Loucy (cell line): ENCODE results near the gene FIBIN.
"Not testable (repeated sequence)": the region's sequence is repeated elsewhere in the genome, so short reads cannot be mapped to it uniquely, and the experiment has no call there.

ENCODE experiments used
- H2AFZ ChIP-seq: fragments of 200-600 bp; sonication (generic); 2 replicates; pipeline ENCODE4 v1.6.0; 2016; ENCODE audit warnings: antibody characterized with exemption, mild to moderate bottlenecking, low read length, moderate library complexity
- H3F3A ChIP-seq: fragments of 200-600 bp; 2 replicates; pipeline ENCODE4 v1.6.0; 2016; ENCODE audit warnings: antibody characterized with exemption, low read depth, mild to moderate bottlenecking
- H3K27me3 ChIP-seq: fragments of 200-600 bp; sonication (generic); 2 replicates; pipeline ENCODE4 v1.6.1; 2014; ENCODE audit warnings: low read length, mild to moderate bottlenecking; ENCODE audit not compliant: insufficient read depth, poor library complexity, severe bottlenecking
- H3K36me3 ChIP-seq: fragments of 200-600 bp; sonication (generic); 2 replicates; pipeline ENCODE4 v1.6.1; 2016; ENCODE audit warnings: low read length; ENCODE audit not compliant: insufficient read depth
- H3K4me1 ChIP-seq: fragments of 200-600 bp; sonication (generic); 2 replicates; pipeline ENCODE4 v1.5.1; 2014; ENCODE audit warnings: low read length, mild to moderate bottlenecking; ENCODE audit not compliant: insufficient read depth, poor library complexity, severe bottlenecking
- H3K4me2 ChIP-seq: fragments of 200-600 bp; sonication (generic); 2 replicates; pipeline ENCODE4 v1.6.0; 2014; ENCODE audit warnings: antibody characterized with exemption, low read length, low read depth, mild to moderate bottlenecking; ENCODE audit not compliant: poor library complexity, severe bottlenecking
- H3K4me3 ChIP-seq: fragments of 200-600 bp; sonication (generic); 2 replicates; pipeline ENCODE4 v1.5.1; 2014; ENCODE audit warnings: low read length, mild to moderate bottlenecking, mixed read lengths; ENCODE audit not compliant: poor library complexity, severe bottlenecking
- H3K79me2 ChIP-seq: fragments of 200-600 bp; sonication (generic); 2 replicates; pipeline ENCODE4 v1.6.1; 2014; ENCODE audit warnings: low read length; ENCODE audit not compliant: insufficient read depth
- H3K9ac ChIP-seq: fragments of 200-600 bp; sonication (generic); 2 replicates; pipeline ENCODE4 v1.6.0; 2014; ENCODE audit warnings: mild to moderate bottlenecking, low read depth, low read length, moderate library complexity; ENCODE audit not compliant: poor library complexity, severe bottlenecking
- H3K9me2 ChIP-seq: fragments of 200-600 bp; sonication (generic); replicated peaks from 2 replicates; pipeline ENCODE4 v1.6.1; 2016; ENCODE audit warnings: low read depth, low read length, mixed read lengths
- H3K9me3 ChIP-seq: fragments of 200-600 bp; sonication (generic); 2 replicates; pipeline ENCODE4 v1.6.1; 2014; ENCODE audit warnings: mild to moderate bottlenecking, antibody characterized with exemption, low read length, low read depth; ENCODE audit not compliant: insufficient read depth
- H4K20me1 ChIP-seq: fragments of 200-600 bp; sonication (generic); 2 replicates; pipeline ENCODE4 v1.6.0; 2014; ENCODE audit warnings: antibody characterized with exemption, low read length, mild to moderate bottlenecking; ENCODE audit not compliant: insufficient read depth, poor library complexity, severe bottlenecking
- EZH2phosphoT487 ChIP-seq: fragments of 200-600 bp; IDR thresholded peaks from 2 replicates; pipeline ENCODE4 v1.6.1; 2018; ENCODE audit warnings: antibody characterized with exemption, mild to moderate bottlenecking, moderate library complexity, borderline replicate concordance
- TF ChIP-seq, protein P1 (sequence below): fragments of 200-600 bp; sonication (generic); conservative IDR thresholded peaks from 2 replicates; pipeline ENCODE4 v1.5.1; 2014; ENCODE audit warnings: mild to moderate bottlenecking, antibody characterized with exemption, low read length

The FIBIN gene

DNA sequence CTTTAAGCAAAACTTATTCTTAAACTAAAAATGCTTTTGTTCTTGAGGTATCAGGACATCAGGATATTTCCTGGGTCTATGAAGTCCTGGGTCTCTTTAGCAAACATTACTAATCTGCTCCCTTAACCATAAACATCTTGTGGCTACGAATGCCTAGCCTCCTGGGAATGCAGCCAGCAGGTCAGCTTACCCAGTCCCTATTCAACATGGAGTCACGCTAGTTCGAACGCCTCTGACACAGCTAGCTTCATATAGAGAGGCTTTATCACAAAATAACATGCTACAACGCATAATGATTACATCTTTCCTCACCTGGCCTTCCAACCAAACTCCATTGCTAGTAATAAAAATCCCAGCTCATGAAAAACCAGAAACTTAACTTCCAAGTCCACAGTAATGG lies 17.5 kb upstream of the FIBIN start:
- Histone ChIP-seq H3K4me3 (no peak overlapping the region), H3K4me1 (no peaks in the 10 kb centered on the region), H4K20me1 (no peaks in the 10 kb centered on the region), H3K27me3 (no peaks in the 10 kb centered on the region), H3K9ac (no peak overlapping the region), H3K79me2 (no peaks in the 10 kb centered on the region), H3K9me3 (peaks cover 10% of the 10 kb centered on the region; the same call in 1 of the 2 replicates), H3K9me2 (no peaks in the 10 kb centered on the region), H3K4me2 (no peak overlapping the region), H3K36me3 (no peaks in the 10 kb centered on the region), H3F3A (no peaks in the 10 kb centered on the region), H2AFZ (peak overlapping the region; percentile 49; the same call in 1 of the 2 replicates)
- TF ChIP-seq, protein P1, sequence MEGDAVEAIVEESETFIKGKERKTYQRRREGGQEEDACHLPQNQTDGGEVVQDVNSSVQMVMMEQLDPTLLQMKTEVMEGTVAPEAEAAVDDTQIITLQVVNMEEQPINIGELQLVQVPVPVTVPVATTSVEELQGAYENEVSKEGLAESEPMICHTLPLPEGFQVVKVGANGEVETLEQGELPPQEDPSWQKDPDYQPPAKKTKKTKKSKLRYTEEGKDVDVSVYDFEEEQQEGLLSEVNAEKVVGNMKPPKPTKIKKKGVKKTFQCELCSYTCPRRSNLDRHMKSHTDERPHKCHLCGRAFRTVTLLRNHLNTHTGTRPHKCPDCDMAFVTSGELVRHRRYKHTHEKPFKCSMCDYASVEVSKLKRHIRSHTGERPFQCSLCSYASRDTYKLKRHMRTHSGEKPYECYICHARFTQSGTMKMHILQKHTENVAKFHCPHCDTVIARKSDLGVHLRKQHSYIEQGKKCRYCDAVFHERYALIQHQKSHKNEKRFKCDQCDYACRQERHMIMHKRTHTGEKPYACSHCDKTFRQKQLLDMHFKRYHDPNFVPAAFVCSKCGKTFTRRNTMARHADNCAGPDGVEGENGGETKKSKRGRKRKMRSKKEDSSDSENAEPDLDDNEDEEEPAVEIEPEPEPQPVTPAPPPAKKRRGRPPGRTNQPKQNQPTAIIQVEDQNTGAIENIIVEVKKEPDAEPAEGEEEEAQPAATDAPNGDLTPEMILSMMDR: no peak
- TF ChIP-seq EZH2phosphoT487: no peak

DNA sequence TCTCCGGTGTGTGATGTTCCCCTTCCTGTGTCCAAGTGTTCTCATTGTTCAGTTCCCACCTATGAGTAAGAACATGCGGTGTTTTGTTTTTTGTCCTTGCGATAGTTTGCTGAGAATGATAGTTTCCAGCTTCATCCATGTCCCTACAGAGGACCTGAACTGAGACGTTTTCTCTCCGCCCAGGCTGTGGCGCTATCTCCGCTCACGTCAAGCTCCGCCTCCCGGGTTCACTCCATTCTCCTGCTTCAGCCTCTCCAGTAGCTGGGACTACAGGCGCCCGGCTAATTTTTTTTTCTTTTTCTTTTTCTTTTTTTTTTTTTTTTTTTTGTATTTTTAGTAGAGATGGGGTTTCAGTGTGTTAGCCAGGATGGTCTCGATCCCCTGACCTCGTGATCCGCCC lies 16.7 kb upstream of the FIBIN start:
- not testable (repeated sequence) for H3K4me3 ChIP-seq, H3F3A ChIP-seq, H4K20me1 ChIP-seq, H3K27me3 ChIP-seq, H3K9me2 ChIP-seq, H3K4me1 ChIP-seq, H2AFZ ChIP-seq, H3K79me2 ChIP-seq, H3K9ac ChIP-seq, H3K36me3 ChIP-seq, H3K4me2 ChIP-seq
- peaks cover 10% of the 10 kb centered on the region; the same call in 1 of the 2 replicates for H3K9me3 ChIP-seq

DNA sequence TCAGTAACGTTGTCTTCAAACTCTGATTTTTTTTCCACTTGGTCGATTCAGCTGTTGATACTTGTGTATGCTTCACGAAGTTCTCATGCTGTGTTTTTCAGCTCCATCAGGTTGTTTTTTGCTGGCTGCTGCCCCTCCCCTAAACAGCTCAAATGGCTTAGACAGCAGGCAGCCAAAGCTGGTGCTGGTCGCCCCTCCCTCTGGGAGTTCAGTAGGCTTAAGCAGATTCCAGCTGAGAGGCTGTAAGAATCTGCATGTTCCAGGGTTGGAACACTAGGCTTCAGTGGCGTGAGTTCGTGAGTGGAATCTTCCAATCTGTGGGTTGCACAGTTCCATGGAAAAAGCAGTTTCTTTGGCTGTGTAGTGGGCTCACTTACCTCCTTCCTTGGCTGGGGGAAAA lies 10.3 kb upstream of the FIBIN start:
- H3K4me3 ChIP-seq: no peak overlapping the region
- H3F3A ChIP-seq: no peaks in the 10 kb centered on the region
- H3K79me2 ChIP-seq: no peaks in the 10 kb centered on the region
- no peaks in the 10 kb centered on the region for H3K9me2 ChIP-seq
- no peaks in the 10 kb centered on the region for H3K36me3 ChIP-seq
- H3K4me1 ChIP-seq: peaks cover 11% of the 10 kb centered on the region
- H3K9me3 ChIP-seq: peaks cover 16% of the 10 kb centered on the region; the same call in 1 of the 2 replicates
- no peak overlapping the region for H2AFZ ChIP-seq
- H4K20me1 ChIP-seq: no peaks in the 10 kb centered on the region
- H3K27me3 ChIP-seq: no peaks in the 10 kb centered on the region
- TF ChIP-seq, protein P1: no peak
- no peak for TF ChIP-seq EZH2phosphoT487
- no peak overlapping the region for H3K4me2 ChIP-seq
- H3K9ac ChIP-seq: no peak overlapping the region

DNA sequence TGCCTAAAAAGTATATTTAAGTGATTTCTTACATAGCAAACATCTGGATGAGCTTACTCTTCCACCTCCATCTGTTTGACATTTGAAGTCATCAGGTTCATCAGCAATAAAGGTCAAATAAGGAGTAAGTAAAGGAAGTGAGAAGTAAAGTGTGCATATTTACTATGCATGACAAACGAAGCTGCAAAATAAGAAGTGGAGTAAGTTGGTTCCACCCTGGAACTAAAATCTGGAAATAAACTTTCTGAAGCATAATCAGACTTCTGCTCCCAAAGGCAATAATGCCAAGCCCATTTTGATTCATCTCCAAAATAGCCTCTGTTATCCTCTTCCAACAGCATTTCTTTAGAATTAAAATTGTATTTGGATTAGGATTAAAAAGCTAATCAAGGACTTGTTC lies 8.4 kb upstream of the FIBIN start:
- Histone ChIP-seq H4K20me1 (no peaks in the 10 kb centered on the region), H3K9me3 (peaks cover 6% of the 10 kb centered on the region; the same call in 1 of the 2 replicates), H2AFZ (no peak overlapping the region), H3K4me2 (no peak overlapping the region), H3K9me2 (no peaks in the 10 kb centered on the region), H3K27me3 (no peaks in the 10 kb centered on the region), H3K9ac (no peak overlapping the region), H3K4me3 (no peak overlapping the region), H3K4me1 (peaks cover 11% of the 10 kb centered on the region), H3K36me3 (no peaks in the 10 kb centered on the region), H3F3A (no peaks in the 10 kb centered on the region), H3K79me2 (no peaks in the 10 kb centered on the region)
- TF ChIP-seq, protein P1: no peak
